ENCODE results near the gene EPHB2. TPM values are rescaled to one million over a fixed set of nuclear protein-coding genes. Genes with fewer than 3 reads are reported as not detected.
A peak's percentile ranks its signal among the peaks of the same experiment; 100 is the strongest.

EPHB2 gene
- total and polyA plus RNA-seq, 2 of the 8 experiments (the other 6 are each of a cell fraction or from before 2014, with no cell fraction given) = 15.8 to 17.2 TPM

GRCh38 chr1:22806584-22806983 lies 95.9 kb downstream of the EPHB2 start:
- H2AK5ac ChIP-seq (ENCODE audit: low read depth, low read length) = no peak overlapping the region
- H3K79me2 ChIP-seq (ENCODE audit: control insufficient read depth in 1 of 2, insufficient read depth in 2 of 2, low read length in 2 of 2) = no peaks in the 10 kb centered on the region
- H2BK15ac ChIP-seq (ENCODE audit: low read length) = peak overlapping the region; percentile 18; the same call in 1 of the 2 replicates
- TF ChIP-seq BACH1 (IDR thresholded peaks at IDR 0.05; ENCODE audit: low read length) (no peak), TCF12 (IDR thresholded peaks at IDR 0.05; ENCODE audit: low read depth, low read length) (no peak), HDAC6 (IDR thresholded peaks at IDR 0.05; ENCODE audit: low read depth, low read length) (no peak), FOSL1 (IDR thresholded peaks at IDR 0.05; ENCODE audit: insufficient read depth, low read depth, low read length) (no peak), SUZ12 (IDR thresholded peaks at IDR 0.05; ENCODE audit: low read length) (no peak), HDAC2 (IDR thresholded peaks at IDR 0.05; ENCODE audit: borderline replicate concordance in 1 of 2, low read depth in 2 of 2, low read length in 2 of 2) (no peak), KDM1A (IDR thresholded peaks at IDR 0.05; ENCODE audit: borderline replicate concordance, low read length) (no peak), KDM5A (IDR thresholded peaks at IDR 0.05; ENCODE audit: low read length) (no peak), MAFK (IDR thresholded peaks at IDR 0.05; ENCODE audit: low read depth, low read length) (no peak), TAF7 (optimal IDR thresholded peaks at IDR 0.05; ENCODE audit: borderline replicate concordance, low read depth, low read length) (no peak), SAP30 (IDR thresholded peaks at IDR 0.05; ENCODE audit: insufficient read depth, insufficient replicate concordance, low read length) (no peak), NRF1 (IDR thresholded peaks at IDR 0.05; ENCODE audit: low read depth, low read length) (no peak)
- TF ChIP-seq, protein P1, sequence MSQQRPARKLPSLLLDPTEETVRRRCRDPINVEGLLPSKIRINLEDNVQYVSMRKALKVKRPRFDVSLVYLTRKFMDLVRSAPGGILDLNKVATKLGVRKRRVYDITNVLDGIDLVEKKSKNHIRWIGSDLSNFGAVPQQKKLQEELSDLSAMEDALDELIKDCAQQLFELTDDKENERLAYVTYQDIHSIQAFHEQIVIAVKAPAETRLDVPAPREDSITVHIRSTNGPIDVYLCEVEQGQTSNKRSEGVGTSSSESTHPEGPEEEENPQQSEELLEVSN (IDR thresholded peaks at IDR 0.05) = no peak
- no peaks in the 10 kb centered on the region for H3K27me3 ChIP-seq (replicated peaks in 1 of 4; ENCODE audit: control insufficient read depth in 3 of 4, extremely low read depth in 1 of 4, insufficient read depth in 3 of 4, low read length in 3 of 4)
- H3K36me3 ChIP-seq (ENCODE audit: control insufficient read depth in 2 of 4, insufficient read depth in 4 of 4, low read length in 3 of 4) = no peaks in the 10 kb centered on the region
- no peaks in the 10 kb centered on the region for H3K9me3 ChIP-seq (ENCODE audit: insufficient read depth in 2 of 2, low read depth in 1 of 2, low read length in 1 of 2)
- H3K4ac ChIP-seq (replicated peaks; ENCODE audit: insufficient read length, low read depth, low read length) = no peak overlapping the region
- H3K4me2 ChIP-seq (ENCODE audit: insufficient read depth in 1 of 2, low read depth in 2 of 2, low read length in 2 of 2) = no peak overlapping the region
- no peak overlapping the region for H3K56ac ChIP-seq (replicated peaks; ENCODE audit: insufficient read length, low read depth, low read length)
- no peak overlapping the region for H3K4me3 ChIP-seq (ENCODE audit: extremely low read depth in 1 of 4, insufficient read depth in 2 of 4, low read depth in 3 of 4, low read length in 4 of 4)
- no peak overlapping the region for H2BK5ac ChIP-seq (ENCODE audit: low read depth, low read length)
- WGBS, 2 experiments (ENCODE audit: extremely low coverage in 1 of 2, insufficient coverage in 1 of 2, insufficient read length in 1 of 2, insufficient replicate concordance in 2 of 2, low coverage in 1 of 2, low lambda C conversion rate in 2 of 2, missing lambda C conversion rate in 1 of 2) = 76% methylated on average over 11 of the region's 12 CpGs; no CpG with 5 or more reads in 1 of the 2 experiments
- H3K23me2 ChIP-seq (ENCODE audit: low read depth, low read length) = peaks cover 4% of the 10 kb centered on the region; the same call in 1 of the 2 replicates
- FAIRE-seq (no peak), DNase-seq (ENCODE audit: low read depth in 1 of 2, low spot score in 2 of 2) (no peak)
- H3K9ac ChIP-seq (replicated peaks in 1 of 4; ENCODE audit: extremely low read depth in 1 of 4, low read depth in 3 of 4, low read length in 3 of 4) = no peak overlapping the region
- H4K8ac ChIP-seq (ENCODE audit: extremely low read depth, insufficient read depth, low read length) = no peak overlapping the region
- H3K4me1 ChIP-seq (replicated peaks in 1 of 4; ENCODE audit: control insufficient read depth in 3 of 4, insufficient read depth in 4 of 4, low read length in 3 of 4) = peaks cover 9 to 40% (median 21%) of the 10 kb centered on the region in 4 experiments
- CTCF ChIA-PET (ENCODE audit: partially characterized antibody) = interaction anchor here (1.2 to 4.5 kb wide), 9 partner anchors 11 to 124 kb away, joined by 3 to 17 read pairs (median 5); no protein-coding TSS in a partner anchor
- no peak overlapping the region for H3K23ac ChIP-seq (ENCODE audit: insufficient read length)
- H3K18ac ChIP-seq (ENCODE audit: extremely low read depth, low read length) = no peak overlapping the region; the same call in none of the 2 replicates
- no peak overlapping the region for H2AFZ ChIP-seq (ENCODE audit: low read length)
- peak overlapping the region; percentile 15 for H4K91ac ChIP-seq (replicated peaks; ENCODE audit: insufficient read length, low read length)
- no peak overlapping the region for H3K27ac ChIP-seq (ENCODE audit: low read depth, low read length)
- no peak overlapping the region for H4K5ac ChIP-seq (ENCODE audit: insufficient read length, low read depth, low read length)
- H3K14ac ChIP-seq (ENCODE audit: insufficient read length) = no peak overlapping the region
- no peak overlapping the region for H2BK120ac ChIP-seq (replicated peaks; ENCODE audit: low read depth, low read length)
- H2BK20ac ChIP-seq (ENCODE audit: low read length) = no peak overlapping the region
- peak overlapping the region; percentile 80; the same call in 1 of the 2 replicates for H2BK12ac ChIP-seq (ENCODE audit: low read depth, low read length)
- H4K20me1 ChIP-seq (replicated peaks in 1 of 2; ENCODE audit: control insufficient read depth in 1 of 2, insufficient read depth in 2 of 2, low read length in 2 of 2) = no peaks in the 10 kb centered on the region
- POLR2A ChIA-PET (ENCODE audit: partially characterized antibody) = no interaction called here
- no peaks in the 10 kb centered on the region for H3K79me1 ChIP-seq (ENCODE audit: low read depth, low read length)
